ENCODE data around the gene C2CD2. TPM values are rescaled to one million over a fixed set of nuclear protein-coding genes. Genes with fewer than 3 reads are reported as not detected.

C2CD2 gene
- polyA plus RNA-seq, 1 of the 3 experiments (the other 2 are of a cell fraction) = 9.7 TPM

- Histone ChIP-seq H3F3A (replicated peaks; ENCODE audit: insufficient read depth) (peaks cover 9% of the 10 kb centered on the region), H3K9me2 (no peaks in the 10 kb centered on the region), H3K36me3 (replicated peaks in 1 of 2; ENCODE audit: control insufficient read depth in 1 of 2, insufficient read depth in 2 of 2, low read length in 1 of 2) (no peaks in the 10 kb centered on the region), H3K4me1 (ENCODE audit: control insufficient read depth in 1 of 2, insufficient read depth in 2 of 2, low read depth in 1 of 2, low read length in 1 of 2) (peaks cover 0 to 13% of the 10 kb centered on the region in 2 experiments; a peak in 3 of 4 replicates), H4K20me1 (ENCODE audit: insufficient read depth) (no peaks in the 10 kb centered on the region), H3K27me3 (ENCODE audit: insufficient read depth) (no peaks in the 10 kb centered on the region), H2AFZ (ENCODE audit: low read depth) (peak within 1 kb of the TSS; percentile 99), H3K79me2 (ENCODE audit: insufficient read depth) (peaks cover 24% of the 10 kb centered on the region; the same call in 1 of the 2 replicates), H3K9me3 (no peaks in the 10 kb centered on the region), H3K9ac (peak within 1 kb of the TSS; percentile 83), H3K4me3 (ENCODE audit: low read depth in 2 of 2, low read length in 1 of 2) (peak within 1 kb of the TSS; percentile 88 to 93), H3K4me2 (peak within 1 kb of the TSS; percentile 94), H3K27ac (ENCODE audit: low read depth in 2 of 2, low read length in 1 of 2) (peak within 1 kb of the TSS; percentile 67 to 87)
- WGBS (ENCODE audit: low lambda C conversion rate) = 10% methylated on average over 6 of the region's 89 CpGs
- TF ChIP-seq USF2 (IDR thresholded peaks at IDR 0.05; ENCODE audit: borderline replicate concordance, low read depth, low read length) (no peak), CHD2 (IDR thresholded peaks at IDR 0.05; ENCODE audit: low read length, partially characterized antibody) (no peak), GABPA (IDR thresholded peaks at IDR 0.05; ENCODE audit: low read depth) (peak; percentile 78), TAF1 (IDR thresholded peaks at IDR 0.05; ENCODE audit: borderline replicate concordance, low read depth, low read length) (0 out of 2 replicates have a peak, but pooled peaks have one; percentile 8), MXI1 (IDR thresholded peaks at IDR 0.05; ENCODE audit: low read depth, low read length) (peak; percentile 58; the same call in 1 of the 2 replicates), SMC3 (IDR thresholded peaks at IDR 0.05; ENCODE audit: low read depth, low read length) (no peak), JUND (IDR thresholded peaks at IDR 0.05) (no peak), NRF1 (IDR thresholded peaks at IDR 0.05; ENCODE audit: low read depth, low read length) (no peak), YY1 (IDR thresholded peaks at IDR 0.05; ENCODE audit: low read depth) (no peak), SIN3A (IDR thresholded peaks at IDR 0.05; ENCODE audit: borderline replicate concordance, low read depth, low read length) (no peak), ZBTB33 (IDR thresholded peaks at IDR 0.05; ENCODE audit: borderline replicate concordance, low read depth) (no peak), MAX (IDR thresholded peaks at IDR 0.05; ENCODE audit: low read depth) (peak; percentile 85), ELF1 (IDR thresholded peaks at IDR 0.05) (0 out of 2 replicates have a peak, but pooled peaks have one; percentile 34)
- ChIA-PET CTCF (interaction anchor here (0.6 to 2.4 kb wide), 4 partner anchors 63 to 267 kb away, joined by 3 to 10 read pairs (median 4); partner anchors contain the start of gene C2CD2), POLR2A (interaction anchor here (0.5 to 1.6 kb wide), 2 partner anchors 10 to 23 kb away, joined by 3 to 4 read pairs; no protein-coding TSS in a partner anchor)
- peak; percentile 94 for DNase-seq
Observed at GRCh38 chr21:41879190-41879998, 74.4 kb downstream of the C2CD2 start, which contains the start of gene PRDM15. Gene PRDM15, minus strand, starts transcription at chr21:41879344. Its CDS starts 18,981 bp downstream, at chr21:41860363.
